Duodenal mucosa (tissue), 2 donors: Measurements from ENCODE around the gene IRF8.
"Not testable (repeated sequence)": the region's sequence is repeated elsewhere in the genome, so short reads cannot be mapped to it uniquely, and the experiment has no call there.

Experiments
- H3K27ac ChIP-seq: one replicate; pipeline ENCODE4 v1.7.0; 2013; ENCODE audit warnings: low read depth, low read length
- H3K27me3 ChIP-seq, 2 donors: one replicate each; pipeline ENCODE4 v1.7.0; 2013; ENCODE audit warnings: low read length in 2 of 2, control low read depth in 1 of 2; ENCODE audit not compliant: insufficient read depth in 2 of 2, control insufficient read depth in 1 of 2
- H3K36me3 ChIP-seq, 2 donors: one replicate each; pipeline ENCODE4 v1.7.0; 2013; ENCODE audit warnings: low read length in 2 of 2, control low read depth in 1 of 2; ENCODE audit not compliant: insufficient read depth in 2 of 2, control insufficient read depth in 1 of 2
- H3K4me1 ChIP-seq, 2 donors: one replicate each; pipeline ENCODE4 v1.7.0; 2013; ENCODE audit warnings: low read length in 2 of 2, control low read depth in 1 of 2; ENCODE audit not compliant: insufficient read depth in 2 of 2, control insufficient read depth in 1 of 2
- H3K4me3 ChIP-seq, 2 donors: one replicate each; pipeline ENCODE4 v1.7.0; 2013; ENCODE audit warnings: low read length in 2 of 2, low read depth in 1 of 2
- H3K9ac ChIP-seq, 2 donors: one replicate each; pipeline ENCODE4 v1.7.0; 2013; ENCODE audit warnings: low read length in 2 of 2, low read depth in 1 of 2
- H3K9me3 ChIP-seq, 2 donors: one replicate each; pipeline ENCODE4 v1.7.0; 2013; ENCODE audit warnings: low read length in 2 of 2, control low read depth in 1 of 2; ENCODE audit not compliant: control insufficient read depth in 1 of 2

The IRF8 gene

DNA sequence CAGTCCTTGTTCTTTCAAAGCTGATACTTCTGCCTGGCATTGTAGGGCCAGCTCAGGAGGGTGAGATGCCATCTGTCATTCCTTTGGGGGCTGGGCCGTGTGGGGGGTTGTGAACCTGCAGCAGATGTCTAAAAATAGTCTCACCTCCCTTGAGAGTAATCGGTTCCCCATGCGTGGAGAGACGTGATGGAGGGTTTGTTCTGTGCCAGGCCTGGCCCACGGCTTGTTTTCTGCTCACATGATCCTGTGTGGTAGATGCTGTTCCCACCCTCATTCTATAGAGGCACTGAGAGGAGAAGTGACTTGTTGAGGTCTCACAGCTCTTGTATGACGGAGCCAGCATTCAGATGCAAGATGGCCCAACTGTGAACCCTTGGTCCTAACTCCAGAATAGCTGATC is 4.6 kb downstream of the IRF8 start:
- Histone ChIP-seq H3K27ac (no peak overlapping the region), H3K27me3 (no peaks in the 10 kb centered on the region), H3K36me3 (peaks cover 36 to 47% of the 10 kb centered on the region in 2 donors), H3K4me3 (no peak overlapping the region), H3K4me1 (peaks cover 37 to 40% of the 10 kb centered on the region in 2 donors), H3K9me3 (no peaks in the 10 kb centered on the region), H3K9ac (no peak overlapping the region)

DNA sequence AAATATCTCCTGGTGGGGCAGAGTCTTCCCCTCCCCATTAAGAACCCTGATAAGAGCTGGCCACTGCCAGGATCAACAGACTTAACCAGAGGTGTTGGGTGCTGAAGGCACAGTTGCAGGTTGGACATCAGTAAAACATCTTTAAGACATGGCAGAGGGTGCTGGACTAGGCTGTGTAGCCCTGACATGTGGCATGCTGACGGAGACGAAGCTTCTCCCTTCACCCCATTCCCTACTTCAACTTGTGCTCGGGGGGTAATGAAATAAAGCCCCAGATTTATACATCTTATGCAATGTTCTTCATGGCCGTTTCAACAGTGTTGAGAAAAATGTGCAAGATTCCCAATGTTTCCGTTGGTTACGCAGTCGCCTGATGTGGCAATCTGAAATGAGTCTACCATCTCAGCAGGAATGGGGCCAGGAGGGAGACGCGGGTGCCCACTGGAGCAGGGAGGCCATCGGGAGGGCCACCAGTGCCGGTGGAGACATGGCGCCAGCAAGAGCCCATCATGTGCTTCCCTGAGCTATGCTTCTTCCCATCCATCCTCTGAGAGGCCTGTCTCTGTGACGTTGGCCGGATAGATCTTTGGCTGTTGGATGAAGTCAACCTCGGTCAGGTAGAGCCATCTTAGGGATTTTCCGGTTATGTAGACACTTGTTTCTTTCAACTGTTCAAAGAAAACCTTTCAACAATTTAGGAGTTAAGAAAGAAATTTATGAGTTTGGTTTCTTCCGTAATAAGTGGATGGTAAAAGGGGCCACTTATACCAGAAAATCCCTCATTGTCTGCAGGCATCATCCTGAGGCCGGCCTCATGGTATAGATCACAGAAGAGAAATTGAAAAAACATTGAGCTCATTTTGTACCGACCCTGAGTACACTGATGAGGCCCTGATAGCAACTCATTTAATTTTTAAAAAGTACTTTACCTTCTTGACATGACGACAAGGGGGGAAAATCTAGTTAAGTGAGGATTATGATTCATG is 6.4 kb downstream of the IRF8 start:
- H3K9ac ChIP-seq: no peak overlapping the region
- H3K4me1 ChIP-seq: peaks cover 37 to 45% of the 10 kb centered on the region in 2 donors
- H3K27ac ChIP-seq: no peak overlapping the region
- peaks cover 53 to 66% of the 10 kb centered on the region in 2 donors for H3K36me3 ChIP-seq
- H3K9me3 ChIP-seq: no peaks in the 10 kb centered on the region
- no peaks in the 10 kb centered on the region for H3K27me3 ChIP-seq
- H3K4me3 ChIP-seq: no peak overlapping the region

DNA sequence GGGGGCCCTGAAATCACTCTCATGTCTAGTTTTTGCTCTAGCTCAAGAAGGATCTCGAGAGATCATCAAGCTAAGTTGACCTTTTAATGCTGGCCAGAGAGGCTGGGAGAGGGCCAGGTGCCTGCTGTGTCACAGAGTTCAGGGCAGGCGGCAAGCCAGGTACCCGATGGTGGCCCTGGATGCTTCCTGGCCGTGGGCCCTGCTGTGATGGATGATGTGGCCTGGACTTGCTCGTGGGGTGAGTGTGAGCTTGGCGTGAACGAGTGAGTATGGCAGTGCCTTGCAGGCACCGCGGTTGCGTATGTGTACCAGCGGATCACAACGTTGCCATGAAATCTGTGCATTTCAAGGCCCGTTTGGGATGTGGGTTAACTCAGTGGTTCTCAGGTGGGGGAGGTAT is 7.4 kb downstream of the IRF8 start:
- no peaks in the 10 kb centered on the region for H3K27me3 ChIP-seq
- peaks cover 61 to 75% of the 10 kb centered on the region in 2 donors for H3K36me3 ChIP-seq
- H3K27ac ChIP-seq: no peak overlapping the region
- H3K4me1 ChIP-seq: peaks cover 30 to 40% of the 10 kb centered on the region in 2 donors
- H3K9ac ChIP-seq: no peak overlapping the region
- H3K4me3 ChIP-seq: no peak overlapping the region
- no peaks in the 10 kb centered on the region for H3K9me3 ChIP-seq

DNA sequence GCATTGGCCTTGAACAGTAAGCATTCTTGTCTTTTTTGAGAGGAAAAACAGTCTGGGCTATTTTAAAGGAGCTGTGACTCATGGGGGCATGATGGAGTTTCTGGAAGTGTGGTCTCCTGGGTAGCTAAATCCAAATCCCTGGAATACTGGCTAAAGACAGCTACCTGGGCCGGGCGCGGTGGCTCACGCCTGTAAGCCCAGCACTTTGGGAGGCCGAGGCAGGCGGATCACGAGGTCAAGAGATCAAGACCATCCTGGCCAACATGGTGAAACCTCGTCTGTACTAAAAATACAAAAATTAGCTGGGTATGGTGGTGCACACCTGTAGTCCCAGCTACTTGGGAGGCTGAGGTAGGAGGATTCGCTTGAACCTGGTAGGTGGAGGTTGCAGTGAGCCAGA is 8.3 kb downstream of the IRF8 start:
- Histone ChIP-seq H3K4me1 (peaks cover 21 to 32% of the 10 kb centered on the region in 2 donors), H3K36me3 (peaks cover 68 to 84% of the 10 kb centered on the region in 2 donors)
- not testable (repeated sequence) for H3K4me3 ChIP-seq, H3K27me3 ChIP-seq, H3K27ac ChIP-seq, H3K9ac ChIP-seq, H3K9me3 ChIP-seq

DNA sequence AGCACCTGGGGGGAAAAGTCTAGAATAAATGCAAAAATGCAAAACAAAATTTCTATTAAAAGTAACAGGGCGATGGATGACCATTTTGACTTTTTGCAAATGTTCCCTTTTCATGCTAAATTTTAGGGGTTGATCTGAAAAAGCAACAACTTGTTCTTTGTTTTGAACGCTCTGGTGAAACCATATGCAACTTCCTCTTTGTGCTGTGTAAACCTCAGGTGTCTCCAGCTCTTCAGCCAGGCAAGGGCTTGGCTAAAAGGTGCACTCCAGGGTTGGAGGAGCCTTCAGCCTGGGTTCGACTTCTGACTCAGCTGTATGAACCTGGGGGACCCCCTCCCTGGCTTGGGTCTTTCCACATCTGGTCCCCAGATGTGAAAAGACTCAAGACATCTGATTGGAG is 9.5 kb downstream of the IRF8 start:
- no peaks in the 10 kb centered on the region for H3K27me3 ChIP-seq

DNA sequence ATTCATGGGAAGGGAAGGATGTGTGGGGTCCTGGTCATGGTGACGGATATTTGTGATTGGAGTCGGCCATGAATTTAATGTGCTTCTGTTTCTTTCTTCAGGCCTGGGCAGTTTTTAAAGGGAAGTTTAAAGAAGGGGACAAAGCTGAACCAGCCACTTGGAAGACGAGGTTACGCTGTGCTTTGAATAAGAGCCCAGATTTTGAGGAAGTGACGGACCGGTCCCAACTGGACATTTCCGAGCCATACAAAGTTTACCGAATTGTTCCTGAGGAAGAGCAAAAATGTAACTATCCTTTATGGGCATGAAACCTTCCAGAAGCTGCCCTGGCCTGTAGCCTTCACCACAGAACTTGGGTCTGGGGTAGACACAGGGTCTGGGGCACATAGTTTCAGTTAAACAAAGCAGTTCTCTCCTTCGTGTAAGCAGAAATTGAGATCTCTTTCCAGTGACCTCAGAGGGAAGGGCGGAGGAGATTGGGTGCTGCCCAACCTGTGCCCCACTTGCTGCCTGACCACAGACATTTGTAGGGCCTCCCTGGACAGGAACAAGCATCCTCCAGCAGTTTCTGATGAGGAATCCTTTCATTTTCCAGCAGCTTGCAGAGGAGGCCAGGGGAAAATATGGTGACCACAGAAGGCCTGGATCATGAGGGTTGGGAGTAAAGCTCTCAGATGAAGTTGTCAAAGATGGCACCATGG is 10.1 kb downstream of the IRF8 start:
- Histone ChIP-seq H3K27ac (peak overlapping the region; percentile 36), H3K9me3 (no peaks in the 10 kb centered on the region), H3K36me3 (peaks cover 72 to 94% of the 10 kb centered on the region in 2 donors)

More for the DNA sequence above, 9.5 kb downstream of the IRF8 start:
- H3K36me3 ChIP-seq: peaks cover 73 to 94% of the 10 kb centered on the region in 2 donors
- no peak overlapping the region for H3K9ac ChIP-seq
- no peaks in the 10 kb centered on the region for H3K9me3 ChIP-seq
- peaks cover 9 to 20% of the 10 kb centered on the region in 2 donors for H3K4me1 ChIP-seq
- no peak overlapping the region for H3K27ac ChIP-seq
- no peak overlapping the region for H3K4me3 ChIP-seq

DNA sequence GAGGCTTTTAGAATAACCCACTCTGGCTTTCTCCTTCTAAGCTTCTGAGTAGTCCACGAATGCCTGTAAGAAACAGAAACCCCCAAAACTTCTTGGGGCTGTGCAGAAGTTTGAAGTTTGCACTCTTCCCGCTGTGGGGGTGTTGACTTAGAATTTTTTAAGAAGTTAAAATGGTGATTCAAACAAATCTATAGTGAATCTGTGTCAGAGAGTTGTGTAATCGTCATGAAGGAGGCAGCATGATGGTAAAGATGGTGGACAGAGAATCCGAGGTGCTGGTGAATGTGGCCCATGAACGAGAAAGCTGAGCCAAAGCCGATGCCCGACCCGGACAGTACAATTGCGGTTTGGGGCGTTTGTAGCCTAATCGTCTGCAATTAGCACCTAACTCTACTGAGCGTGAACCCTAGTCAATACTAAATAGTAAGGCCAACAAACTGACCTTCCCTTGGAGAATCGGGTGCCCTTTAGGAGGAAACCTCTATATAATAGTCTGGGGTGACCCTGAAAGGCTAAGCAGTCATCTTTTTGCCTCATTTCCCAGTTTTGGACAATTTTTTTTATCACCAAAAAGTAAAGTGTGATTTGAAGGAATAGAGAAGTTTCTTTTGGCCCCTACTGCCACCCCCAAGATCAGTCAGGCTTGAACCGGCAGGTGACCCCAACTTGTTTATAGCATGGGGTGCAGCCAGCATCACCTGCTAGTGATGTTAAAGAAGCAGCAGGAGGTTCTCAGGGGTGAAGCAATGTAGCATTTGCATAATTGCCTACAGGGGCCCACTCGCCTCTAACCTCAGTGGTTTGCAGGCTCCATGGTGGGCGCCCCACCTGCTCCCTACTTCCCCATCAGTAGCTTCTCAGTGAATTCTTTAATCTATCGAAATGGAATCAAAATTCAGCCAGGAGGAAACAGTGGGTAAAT is 11.2 kb downstream of the IRF8 start:
- no peaks in the 10 kb centered on the region for H3K9me3 ChIP-seq
- peaks cover 5 to 12% of the 10 kb centered on the region in 2 donors for H3K4me1 ChIP-seq
- H3K27ac ChIP-seq: no peak overlapping the region
- H3K27me3 ChIP-seq: no peaks in the 10 kb centered on the region
- no peak overlapping the region for H3K4me3 ChIP-seq
- H3K9ac ChIP-seq: no peak overlapping the region
- H3K36me3 ChIP-seq: peaks cover 66 to 95% of the 10 kb centered on the region in 2 donors

More for the DNA sequence above, 10.1 kb downstream of the IRF8 start:
- no peaks in the 10 kb centered on the region for H3K27me3 ChIP-seq
- no peak overlapping the region for H3K9ac ChIP-seq
- H3K4me1 ChIP-seq: peaks cover 4 to 14% of the 10 kb centered on the region in 2 donors
- H3K4me3 ChIP-seq: no peak overlapping the region

DNA sequence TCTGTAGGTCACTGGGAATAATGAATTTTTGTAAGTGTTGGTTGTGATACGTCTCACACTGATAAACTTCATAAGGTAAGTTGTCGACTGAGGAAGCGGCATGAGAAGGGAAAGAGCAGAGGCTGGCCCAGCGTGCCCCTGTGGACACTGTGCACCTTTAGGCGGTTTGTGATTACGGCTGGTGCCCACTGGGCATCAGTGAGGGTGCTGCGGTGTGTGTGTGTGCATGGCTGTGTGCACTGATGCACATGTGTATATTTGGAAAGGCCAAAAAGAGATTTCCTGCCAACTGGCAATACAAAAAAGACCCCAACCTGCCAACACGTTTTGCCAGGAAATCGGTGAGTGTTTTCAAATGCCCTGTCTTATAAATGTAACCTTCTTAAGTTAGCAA is 11.9 kb downstream of the IRF8 start:
- H3K4me3 ChIP-seq: no peak overlapping the region
- H3K9me3 ChIP-seq: no peaks in the 10 kb centered on the region
- H3K9ac ChIP-seq: no peak overlapping the region
- no peaks in the 10 kb centered on the region for H3K27me3 ChIP-seq
- peaks cover 60 to 91% of the 10 kb centered on the region in 2 donors for H3K36me3 ChIP-seq
- no peak overlapping the region for H3K27ac ChIP-seq
- peaks cover 11 to 18% of the 10 kb centered on the region in 2 donors for H3K4me1 ChIP-seq

DNA sequence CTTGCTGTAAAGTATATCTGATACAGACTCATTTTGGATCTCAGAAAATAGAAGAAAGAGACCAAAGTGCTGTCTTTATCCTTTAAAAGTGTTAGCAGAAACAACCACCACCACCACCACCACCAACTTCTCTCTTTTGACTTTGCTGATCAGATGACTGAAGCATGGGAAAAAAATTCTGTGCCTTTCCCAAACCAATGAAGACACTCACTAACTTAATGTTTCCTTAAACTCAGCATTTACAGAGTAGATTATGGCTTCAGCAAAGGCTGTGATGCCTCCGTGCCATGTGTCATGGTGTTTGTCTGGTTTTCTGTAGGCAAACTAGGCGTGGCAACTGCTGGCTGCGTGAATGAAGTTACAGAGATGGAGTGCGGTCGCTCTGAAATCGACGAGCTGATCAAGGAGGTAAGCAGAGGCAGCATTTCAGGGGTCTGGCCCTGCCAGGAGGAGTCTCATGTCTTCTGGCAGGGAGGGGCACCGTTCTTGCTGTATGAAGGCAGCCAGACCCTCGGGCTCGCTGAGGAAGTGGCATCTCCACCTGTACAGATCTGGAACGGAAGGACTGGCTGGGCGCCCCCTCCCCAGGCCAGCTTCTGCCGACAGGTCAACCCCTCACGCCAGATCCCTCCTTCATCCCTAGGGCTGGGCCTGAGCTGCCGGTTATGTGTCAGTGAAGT is 12.4 kb downstream of the IRF8 start:
- H3K36me3 ChIP-seq: peaks cover 55 to 86% of the 10 kb centered on the region in 2 donors
- H3K27me3 ChIP-seq: no peaks in the 10 kb centered on the region
- H3K4me1 ChIP-seq: peaks cover 17 to 22% of the 10 kb centered on the region in 2 donors
- H3K4me3 ChIP-seq: no peak overlapping the region
- no peak overlapping the region for H3K27ac ChIP-seq
- H3K9ac ChIP-seq: no peak overlapping the region
- H3K9me3 ChIP-seq: no peaks in the 10 kb centered on the region
